ENCODE data around the gene RTN1. TPM values are rescaled to one million over a fixed set of nuclear protein-coding genes. Genes with fewer than 3 reads are reported as not detected.

RTN1 gene
- total and polyA plus RNA-seq, 2 experiments from 2014 or later: 0.15 TPM; not detected in 1

DNA sequence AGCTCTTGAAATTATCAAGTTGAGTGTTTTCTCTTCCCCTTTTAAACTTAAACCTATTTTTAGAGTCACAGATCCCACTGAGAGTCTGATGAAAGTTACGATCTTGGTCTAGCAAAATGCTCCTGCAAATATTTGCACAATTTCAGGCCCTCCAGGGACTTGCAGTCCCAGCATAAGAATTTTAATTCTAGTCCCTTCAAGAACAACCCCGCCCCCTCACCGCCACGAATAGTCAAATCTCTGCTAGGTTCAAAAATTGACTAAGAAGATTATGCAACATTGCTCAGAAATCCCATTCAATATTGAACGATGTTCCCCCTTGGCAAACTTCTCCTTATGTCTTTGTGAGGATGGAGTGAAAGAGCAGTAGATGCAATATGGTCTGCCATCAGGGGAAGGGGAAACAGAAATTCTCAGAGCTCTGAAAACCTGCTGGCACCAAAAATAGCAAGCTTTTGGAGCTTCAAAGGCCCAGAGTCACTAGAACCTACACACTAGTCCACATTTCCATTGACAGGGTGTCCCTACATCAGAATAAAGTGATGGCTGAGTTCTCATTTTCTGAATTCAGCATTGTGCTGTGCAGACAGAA, 166.4 kb downstream of the RTN1 start:
- no peak overlapping the region for H3K27ac ChIP-seq
- no peaks in the 10 kb centered on the region for H3K4me1 ChIP-seq (ENCODE audit: insufficient read depth)
- WGBS, 2 experiments (ENCODE audit: low coverage in 1 of 2, low lambda C conversion rate in 2 of 2, missing lambda C conversion rate in 2 of 2): 45 to 48% methylated on average over 5 of the region's 5 CpGs
- in situ Hi-C loops (cut with MboI): no loop called here
- no peaks in the 10 kb centered on the region for H4K20me1 ChIP-seq (ENCODE audit: insufficient read depth)
- H3K9ac ChIP-seq: no peak overlapping the region
- H2AFZ ChIP-seq: no peak overlapping the region
- H3K79me2 ChIP-seq (ENCODE audit: insufficient read depth): no peaks in the 10 kb centered on the region
- no peak for TF ChIP-seq EZH2phosphoT487 (IDR thresholded peaks at IDR 0.05; ENCODE audit: insufficient read depth, low read depth)
- no peak for TF ChIP-seq EZH2 (IDR thresholded peaks at IDR 0.05; ENCODE audit: insufficient read depth, poor library complexity, severe bottlenecking)
- H3F3A ChIP-seq (ENCODE audit: insufficient read depth): no peaks in the 10 kb centered on the region
- no peaks in the 10 kb centered on the region for H3K36me3 ChIP-seq (ENCODE audit: low read depth)
- H3K9me2 ChIP-seq (ENCODE audit: insufficient read depth): no peaks in the 10 kb centered on the region
- no peaks in the 10 kb centered on the region for H3K9me3 ChIP-seq (ENCODE audit: low read depth)
- H3K27me3 ChIP-seq (replicated peaks; ENCODE audit: insufficient read depth): no peaks in the 10 kb centered on the region
- no peak overlapping the region for H3K4me2 ChIP-seq (ENCODE audit: unreplicated experiment)
- DNase-seq: no peak
- no peak overlapping the region for H3K4me3 ChIP-seq

DNA sequence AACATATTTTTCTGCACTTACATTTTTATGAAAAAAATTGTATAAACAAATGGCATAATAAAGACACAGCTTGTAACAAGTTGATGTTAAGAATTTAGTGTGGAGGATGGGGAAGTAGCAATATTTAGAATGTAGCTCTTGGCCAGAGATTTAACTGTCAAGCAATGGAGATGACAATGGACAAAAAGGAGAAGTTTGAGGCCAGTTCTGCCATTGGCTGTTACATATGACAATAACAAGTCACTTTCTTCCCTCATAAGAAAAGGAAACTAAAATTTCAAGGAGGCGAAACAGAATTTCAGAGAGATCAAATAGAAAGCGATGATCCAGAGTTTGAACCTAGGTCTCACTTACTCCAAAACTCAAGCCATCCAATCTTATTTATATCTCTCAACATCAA, 171.1 kb downstream of the RTN1 start:
- in situ Hi-C loops (cut with MboI): no loop called here
- Histone ChIP-seq H3K4me3 (no peak overlapping the region), H3K36me3 (ENCODE audit: low read depth) (no peaks in the 10 kb centered on the region), H3K4me2 (ENCODE audit: unreplicated experiment) (no peak overlapping the region), H3K27me3 (replicated peaks; ENCODE audit: insufficient read depth) (no peaks in the 10 kb centered on the region), H3K9me3 (ENCODE audit: low read depth) (no peaks in the 10 kb centered on the region), H3K9me2 (ENCODE audit: insufficient read depth) (no peaks in the 10 kb centered on the region), H3F3A (ENCODE audit: insufficient read depth) (no peaks in the 10 kb centered on the region), H2AFZ (no peak overlapping the region), H3K9ac (no peak overlapping the region), H4K20me1 (ENCODE audit: insufficient read depth) (no peaks in the 10 kb centered on the region), H3K79me2 (ENCODE audit: insufficient read depth) (no peaks in the 10 kb centered on the region), H3K27ac (no peak overlapping the region), H3K4me1 (ENCODE audit: insufficient read depth) (no peaks in the 10 kb centered on the region)
- WGBS, 2 experiments (ENCODE audit: low coverage in 1 of 2, low lambda C conversion rate in 2 of 2, missing lambda C conversion rate in 2 of 2): 81 to 82% methylated on average over 2 of the region's 2 CpGs
- DNase-seq: no peak
- no peak for TF ChIP-seq EZH2 (IDR thresholded peaks at IDR 0.05; ENCODE audit: insufficient read depth, poor library complexity, severe bottlenecking)
- no peak for TF ChIP-seq EZH2phosphoT487 (IDR thresholded peaks at IDR 0.05; ENCODE audit: insufficient read depth, low read depth)

DNA sequence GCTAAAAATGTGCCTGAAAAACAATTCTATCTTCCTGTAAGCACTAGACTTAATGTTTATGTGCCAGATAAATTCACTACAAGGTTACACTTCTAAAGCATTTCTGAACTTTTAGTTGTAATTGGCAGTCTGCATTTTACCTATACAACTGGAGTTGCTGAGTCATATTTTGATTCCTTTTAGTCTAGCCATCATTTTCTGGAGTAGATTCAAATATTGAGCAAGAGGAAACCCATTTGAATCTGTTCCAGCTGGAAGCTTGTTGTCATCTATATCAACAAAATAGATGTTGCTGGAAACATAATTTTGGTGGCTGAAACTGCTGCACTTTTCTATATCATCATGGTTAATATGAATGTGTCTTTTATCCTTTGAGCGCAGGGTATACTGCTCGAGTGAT, 171.8 kb downstream of the RTN1 start:
- Histone ChIP-seq H3K9me3 (ENCODE audit: low read depth) (no peaks in the 10 kb centered on the region), H3K9me2 (ENCODE audit: insufficient read depth) (no peaks in the 10 kb centered on the region), H3K79me2 (ENCODE audit: insufficient read depth) (no peaks in the 10 kb centered on the region), H3K9ac (no peak overlapping the region), H3F3A (ENCODE audit: insufficient read depth) (no peaks in the 10 kb centered on the region), H3K4me3 (no peak overlapping the region), H4K20me1 (ENCODE audit: insufficient read depth) (no peaks in the 10 kb centered on the region), H3K36me3 (ENCODE audit: low read depth) (no peaks in the 10 kb centered on the region), H2AFZ (no peak overlapping the region), H3K27me3 (replicated peaks; ENCODE audit: insufficient read depth) (no peaks in the 10 kb centered on the region), H3K27ac (no peak overlapping the region), H3K4me1 (ENCODE audit: insufficient read depth) (no peaks in the 10 kb centered on the region), H3K4me2 (ENCODE audit: unreplicated experiment) (no peak overlapping the region)
- no peak for TF ChIP-seq EZH2 (IDR thresholded peaks at IDR 0.05; ENCODE audit: insufficient read depth, poor library complexity, severe bottlenecking)
- TF ChIP-seq EZH2phosphoT487 (IDR thresholded peaks at IDR 0.05; ENCODE audit: insufficient read depth, low read depth): no peak
- no peak for DNase-seq
- whole genome bisulfite sequencing, 2 experiments (ENCODE audit: low coverage in 1 of 2, low lambda C conversion rate in 2 of 2, missing lambda C conversion rate in 2 of 2): 47% methylated on average over 2 of the region's 2 CpGs
- in situ Hi-C loops (cut with MboI): no loop called here

DNA sequence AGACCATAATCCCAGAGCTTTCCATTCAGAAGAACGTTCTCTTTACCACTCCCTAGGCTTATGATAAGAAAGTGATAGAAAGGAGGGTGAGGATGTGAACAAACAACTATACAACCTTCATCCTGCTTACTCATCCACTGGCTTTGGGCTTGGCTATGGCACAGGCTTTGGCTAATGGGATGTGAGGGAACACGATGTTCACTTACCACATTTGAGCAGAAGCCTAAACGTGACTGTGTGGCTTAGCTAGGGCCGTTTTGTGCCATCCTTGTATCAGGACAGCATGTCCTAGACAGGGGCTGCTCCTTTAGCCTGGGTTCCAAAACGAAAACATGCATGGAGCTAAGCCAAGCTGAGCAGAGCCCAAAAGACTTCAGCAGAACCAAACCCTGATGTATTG, 175.4 kb downstream of the RTN1 start:
- in situ Hi-C loops (cut with MboI): no loop called here
- H3K36me3 ChIP-seq (ENCODE audit: low read depth): no peaks in the 10 kb centered on the region
- no peak overlapping the region for H3K27ac ChIP-seq
- WGBS, 2 experiments (ENCODE audit: low coverage in 1 of 2, low lambda C conversion rate in 2 of 2, missing lambda C conversion rate in 2 of 2): 0 to 5% methylated on average over 5 of the region's 5 CpGs
- H2AFZ ChIP-seq: no peak overlapping the region
- H3K4me3 ChIP-seq: no peak overlapping the region
- H3K27me3 ChIP-seq (replicated peaks; ENCODE audit: insufficient read depth): 0 out of 2 replicates have a peak, but pooled peaks cover 4% of the 10 kb centered on the region
- no peak overlapping the region for H3K9ac ChIP-seq
- no peaks in the 10 kb centered on the region for H3F3A ChIP-seq (ENCODE audit: insufficient read depth)
- H3K4me2 ChIP-seq (ENCODE audit: unreplicated experiment): no peak overlapping the region
- no peaks in the 10 kb centered on the region for H4K20me1 ChIP-seq (ENCODE audit: insufficient read depth)
- H3K9me3 ChIP-seq (ENCODE audit: low read depth): no peaks in the 10 kb centered on the region
- no peaks in the 10 kb centered on the region for H3K4me1 ChIP-seq (ENCODE audit: insufficient read depth)
- TF ChIP-seq EZH2 (IDR thresholded peaks at IDR 0.05; ENCODE audit: insufficient read depth, poor library complexity, severe bottlenecking) (no peak), EZH2phosphoT487 (IDR thresholded peaks at IDR 0.05; ENCODE audit: insufficient read depth, low read depth) (no peak)
- no peaks in the 10 kb centered on the region for H3K79me2 ChIP-seq (ENCODE audit: insufficient read depth)
- DNase-seq: no peak
- H3K9me2 ChIP-seq (ENCODE audit: insufficient read depth): no peaks in the 10 kb centered on the region

DNA sequence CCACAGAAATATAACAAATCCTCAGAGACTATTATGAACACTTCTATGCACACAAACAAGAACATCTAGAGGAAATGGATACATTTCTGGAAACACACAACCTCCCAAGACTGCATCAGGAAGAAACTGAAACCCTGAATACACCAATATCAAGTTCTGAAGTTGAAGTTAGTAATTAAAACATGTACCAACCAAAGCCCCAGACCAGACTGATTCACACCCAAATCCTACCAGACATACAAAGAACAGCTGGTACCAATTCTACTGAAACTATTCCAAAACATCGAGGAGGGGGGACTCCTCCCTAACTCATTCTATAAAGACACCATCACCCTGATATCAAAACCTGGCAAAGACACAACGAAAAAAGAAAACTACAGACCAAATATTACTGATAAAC, 179.3 kb downstream of the RTN1 start:
- Histone ChIP-seq H3K9me3 (ENCODE audit: low read depth) (no peaks in the 10 kb centered on the region), H3K9ac (no peak overlapping the region), H3K4me1 (ENCODE audit: insufficient read depth) (no peaks in the 10 kb centered on the region), H3K4me2 (ENCODE audit: unreplicated experiment) (no peak overlapping the region), H3K27me3 (replicated peaks; ENCODE audit: insufficient read depth) (0 out of 2 replicates have a peak, but pooled peaks cover 4% of the 10 kb centered on the region), H3K9me2 (ENCODE audit: insufficient read depth) (no peaks in the 10 kb centered on the region), H4K20me1 (ENCODE audit: insufficient read depth) (no peaks in the 10 kb centered on the region), H3K36me3 (ENCODE audit: low read depth) (no peaks in the 10 kb centered on the region), H3K79me2 (ENCODE audit: insufficient read depth) (no peaks in the 10 kb centered on the region), H3K27ac (no peak overlapping the region), H3F3A (ENCODE audit: insufficient read depth) (no peaks in the 10 kb centered on the region), H2AFZ (no peak overlapping the region), H3K4me3 (no peak overlapping the region)
- DNase-seq: no peak
- 6 to 17% methylated on average over 2 of the region's 2 CpGs for WGBS, 2 experiments (ENCODE audit: low coverage in 1 of 2, low lambda C conversion rate in 2 of 2, missing lambda C conversion rate in 2 of 2)
- no peak for TF ChIP-seq EZH2 (IDR thresholded peaks at IDR 0.05; ENCODE audit: insufficient read depth, poor library complexity, severe bottlenecking)
- TF ChIP-seq EZH2phosphoT487 (IDR thresholded peaks at IDR 0.05; ENCODE audit: insufficient read depth, low read depth): no peak
- in situ Hi-C loops (cut with MboI): no loop called here

All from GM23248 (cell line).